D721Med (cell line): ENCODE data around the gene SCRN1.

Source experiments
- DNase-seq: peaks from one replicate; pipeline ENCODE4 v3.0.0; 2011; ENCODE audit warnings: low spot score; ENCODE audit not compliant: insufficient read length
- FAIRE-seq: peaks from 2 replicates; lab custom pipeline; 2011; peaks lifted over from hg19 to GRCh38; lab: Jason Lieb, UNC
- TF ChIP-seq, protein P1 (sequence below): IDR thresholded peaks from 2 replicates; pipeline ENCODE4 v1.5.1; 2012; ENCODE audit warnings: mild to moderate bottlenecking, control low read depth; ENCODE audit not compliant: insufficient read depth; ENCODE audit errors: missing control alignments

The SCRN1 gene, protein sequence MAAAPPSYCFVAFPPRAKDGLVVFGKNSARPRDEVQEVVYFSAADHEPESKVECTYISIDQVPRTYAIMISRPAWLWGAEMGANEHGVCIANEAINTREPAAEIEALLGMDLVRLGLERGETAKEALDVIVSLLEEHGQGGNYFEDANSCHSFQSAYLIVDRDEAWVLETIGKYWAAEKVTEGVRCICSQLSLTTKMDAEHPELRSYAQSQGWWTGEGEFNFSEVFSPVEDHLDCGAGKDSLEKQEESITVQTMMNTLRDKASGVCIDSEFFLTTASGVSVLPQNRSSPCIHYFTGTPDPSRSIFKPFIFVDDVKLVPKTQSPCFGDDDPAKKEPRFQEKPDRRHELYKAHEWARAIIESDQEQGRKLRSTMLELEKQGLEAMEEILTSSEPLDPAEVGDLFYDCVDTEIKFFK

DNA sequence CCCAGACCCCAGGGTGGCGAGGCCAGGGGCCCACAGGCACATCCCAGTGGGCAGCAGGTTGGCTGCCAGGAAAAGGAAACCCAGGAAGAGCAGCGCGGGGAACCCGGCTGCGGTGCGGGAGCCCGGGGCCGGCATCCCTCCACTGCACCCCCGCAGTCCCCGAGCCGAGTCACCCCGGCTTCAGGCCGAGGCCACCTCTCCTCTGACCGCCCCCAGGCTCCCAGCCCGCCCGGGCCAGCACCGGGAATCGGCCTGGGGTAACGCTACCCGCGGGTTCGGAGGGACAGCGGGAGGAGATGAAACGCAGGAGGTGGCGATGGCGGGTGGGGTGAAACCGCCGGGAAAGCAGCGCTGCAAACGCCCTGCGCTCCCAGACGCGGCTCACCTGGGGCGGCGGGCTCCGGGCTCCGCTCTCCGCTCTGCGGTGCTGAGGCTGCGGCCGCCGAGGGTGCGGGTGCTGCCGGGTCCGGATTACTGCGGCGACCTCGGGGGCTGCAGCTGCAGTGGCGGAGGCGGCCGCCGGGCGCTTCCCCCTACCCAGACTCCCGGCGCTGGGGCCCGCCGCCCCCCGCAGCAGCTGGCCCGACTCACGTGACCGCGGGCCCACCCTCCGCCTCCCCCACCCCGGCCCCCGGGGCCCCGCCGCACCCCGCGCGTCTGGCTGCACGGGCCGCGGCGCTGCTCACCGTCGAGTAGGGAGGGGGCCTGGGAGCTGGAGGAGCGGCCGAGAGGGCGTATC is at the start of gene SCRN1:
Gene SCRN1 (minus strand): TSS at position 545 of the 739 bp plus-strand sequence. CDS start 20,734 bp downstream, outside the sequence.
- DNase-seq (peak; percentile 65), FAIRE-seq (no peak)
- TF ChIP-seq, protein P1, sequence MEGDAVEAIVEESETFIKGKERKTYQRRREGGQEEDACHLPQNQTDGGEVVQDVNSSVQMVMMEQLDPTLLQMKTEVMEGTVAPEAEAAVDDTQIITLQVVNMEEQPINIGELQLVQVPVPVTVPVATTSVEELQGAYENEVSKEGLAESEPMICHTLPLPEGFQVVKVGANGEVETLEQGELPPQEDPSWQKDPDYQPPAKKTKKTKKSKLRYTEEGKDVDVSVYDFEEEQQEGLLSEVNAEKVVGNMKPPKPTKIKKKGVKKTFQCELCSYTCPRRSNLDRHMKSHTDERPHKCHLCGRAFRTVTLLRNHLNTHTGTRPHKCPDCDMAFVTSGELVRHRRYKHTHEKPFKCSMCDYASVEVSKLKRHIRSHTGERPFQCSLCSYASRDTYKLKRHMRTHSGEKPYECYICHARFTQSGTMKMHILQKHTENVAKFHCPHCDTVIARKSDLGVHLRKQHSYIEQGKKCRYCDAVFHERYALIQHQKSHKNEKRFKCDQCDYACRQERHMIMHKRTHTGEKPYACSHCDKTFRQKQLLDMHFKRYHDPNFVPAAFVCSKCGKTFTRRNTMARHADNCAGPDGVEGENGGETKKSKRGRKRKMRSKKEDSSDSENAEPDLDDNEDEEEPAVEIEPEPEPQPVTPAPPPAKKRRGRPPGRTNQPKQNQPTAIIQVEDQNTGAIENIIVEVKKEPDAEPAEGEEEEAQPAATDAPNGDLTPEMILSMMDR, result no peak

DNA sequence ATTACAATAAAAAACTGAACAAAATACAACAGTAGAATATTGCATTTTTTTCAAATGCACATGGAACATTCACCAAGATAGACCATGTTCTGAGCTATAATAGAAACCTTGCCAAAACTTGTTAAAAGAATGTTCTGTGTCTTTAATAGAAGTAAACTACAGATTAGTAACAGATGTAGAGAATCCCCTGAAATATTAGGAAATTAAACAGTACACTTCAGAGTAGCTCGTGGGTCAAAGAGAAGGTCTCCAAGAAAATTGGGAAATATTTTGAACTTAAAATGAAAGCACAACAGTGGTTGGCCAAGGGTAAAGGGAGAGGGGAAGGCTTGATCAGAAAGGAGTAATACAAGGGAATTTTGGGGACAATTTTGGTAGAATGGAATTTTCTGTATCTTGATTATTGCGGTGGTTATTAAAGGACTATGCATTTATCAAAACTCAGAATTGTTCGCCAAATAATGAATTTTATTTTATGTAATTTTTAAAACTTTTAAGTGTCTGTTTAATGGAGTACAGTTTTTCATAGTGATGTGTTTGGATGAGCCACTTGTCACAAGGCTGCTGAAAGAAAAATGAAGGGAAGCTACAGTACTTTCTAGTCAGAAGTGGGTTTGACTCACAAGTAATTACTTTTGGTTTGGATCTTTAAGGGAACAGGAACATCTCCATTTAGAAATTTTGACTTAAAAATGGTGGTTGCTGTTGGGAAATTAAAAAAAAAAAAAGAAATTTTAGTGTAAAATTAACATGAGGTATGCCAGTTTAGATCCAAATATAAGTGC is 48.8 kb upstream of the SCRN1 start:
- no peak for FAIRE-seq
- DNase-seq, result no peak
- TF ChIP-seq, protein P1, result no peak

DNA sequence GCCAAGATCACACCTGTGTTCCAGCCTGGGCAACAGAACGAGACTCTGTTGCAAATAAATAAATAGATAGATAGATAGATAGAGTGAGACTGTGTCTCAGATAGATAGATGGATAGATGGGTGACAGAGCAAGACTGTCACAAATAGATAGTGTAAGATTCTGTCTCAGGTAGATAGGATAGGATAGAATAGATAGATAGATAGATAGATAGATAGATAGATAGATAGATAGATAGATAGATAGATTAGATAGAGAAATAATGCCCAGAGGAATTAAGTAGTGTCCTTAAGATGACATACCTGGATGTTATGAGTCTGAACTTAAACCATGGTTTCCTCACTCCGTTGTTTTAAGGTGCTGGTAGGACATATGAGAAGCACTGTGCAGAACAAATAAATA is 46.6 kb upstream of the SCRN1 start:
- no peak for FAIRE-seq
- TF ChIP-seq, protein P1, result no peak
- DNase-seq, result no peak

DNA sequence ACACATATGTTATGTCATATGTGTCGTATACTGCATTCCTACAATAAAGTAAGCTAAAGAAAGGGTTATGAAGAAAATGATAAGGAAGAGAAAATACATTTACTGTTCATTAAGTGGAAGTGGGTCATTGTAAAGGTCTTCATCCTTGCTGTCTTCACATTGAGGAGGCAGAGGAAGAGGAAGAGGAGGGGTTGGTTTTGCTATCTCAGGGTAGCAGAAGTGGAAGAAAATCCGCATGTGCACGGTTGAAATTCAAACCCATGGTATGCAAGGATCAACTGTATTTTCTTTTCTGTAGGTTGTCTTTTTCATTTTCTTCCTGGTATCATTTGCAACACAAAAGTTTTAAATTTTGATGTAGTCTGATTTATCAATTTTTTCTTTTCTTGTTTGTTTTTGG is 44.9 kb upstream of the SCRN1 start:
- DNase-seq (no peak), FAIRE-seq (no peak)
- TF ChIP-seq, protein P1, result no peak

DNA sequence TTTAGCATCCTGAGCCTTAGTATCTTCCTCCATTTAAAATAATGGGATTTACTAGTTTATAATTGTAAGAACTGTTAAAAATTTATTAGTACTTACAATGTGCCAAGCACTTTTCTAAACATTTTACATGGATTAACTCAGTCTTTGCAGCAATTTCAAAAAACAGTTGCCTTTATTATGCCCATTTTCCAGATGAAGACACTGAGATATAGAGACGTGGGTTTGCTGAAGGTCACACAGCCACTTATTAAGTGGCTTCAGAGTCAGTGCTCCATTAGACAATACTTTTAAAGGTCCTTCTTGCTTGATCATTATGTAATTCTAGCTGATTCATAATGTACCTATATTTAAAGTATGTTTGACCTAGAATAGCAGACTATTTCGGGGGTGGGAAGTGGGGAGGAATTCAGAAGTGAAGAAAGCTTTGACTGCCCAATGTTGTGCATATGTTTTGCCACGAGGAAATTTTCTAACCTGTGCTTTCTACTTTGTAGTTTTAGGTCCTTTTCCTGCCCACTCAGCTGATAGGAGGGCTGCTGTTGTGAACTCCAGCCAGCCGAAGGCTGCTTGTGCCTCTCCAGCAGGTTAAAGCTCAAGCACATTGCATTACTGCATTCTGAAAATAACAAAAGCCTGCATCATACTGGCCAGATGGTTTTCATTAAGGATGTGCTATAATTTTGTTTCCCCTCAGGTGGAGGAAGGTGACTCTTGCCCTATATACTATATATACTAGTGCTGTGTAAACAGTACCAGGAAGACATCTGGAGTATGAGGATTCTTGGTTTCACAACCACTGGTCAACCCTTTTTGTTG is 42.9 kb upstream of the SCRN1 start:
- FAIRE-seq (no peak), DNase-seq (no peak)
- TF ChIP-seq, protein P1, result no peak

DNA sequence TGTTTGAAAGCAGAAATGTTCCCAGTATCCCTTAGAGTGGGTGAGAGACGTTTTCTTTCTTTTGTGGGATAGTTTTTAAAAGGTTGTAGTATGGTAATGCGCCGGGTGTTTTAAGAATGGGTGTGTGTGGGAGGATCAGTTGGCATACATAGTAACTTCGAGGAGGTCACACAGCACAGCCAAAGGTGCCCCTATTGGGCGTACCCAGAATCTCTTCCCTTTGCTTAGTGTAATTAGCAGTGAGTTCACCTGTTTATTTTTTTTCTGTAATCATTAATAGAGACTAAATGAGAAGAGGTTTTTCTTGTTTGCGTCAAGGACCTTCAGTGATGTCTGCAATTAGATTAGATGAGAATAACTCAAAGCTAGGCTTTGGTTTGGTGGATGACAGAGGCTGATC is 40.1 kb upstream of the SCRN1 start:
- DNase-seq, result no peak
- TF ChIP-seq, protein P1, result no peak
- no peak for FAIRE-seq
